Left forelimb (tissue), 1 donor: ENCODE results near the gene GINS1.

Experiments
- DNase-seq: peaks from one replicate; pipeline ENCODE4 v3.0.0-alpha.2; 2018; ENCODE audit warnings: low spot score

GINS1 gene

GRCh38 chr20:25494506-25495188 is 87.2 kb downstream of the GINS1 start:
- DNase-seq = no peak

- DNase-seq = no peak
These were observed 87.8 kb downstream of the GINS1 start for GRCh38 chr20:25495189-25495824.

- DNase-seq = no peak
These were observed 88.9 kb downstream of the GINS1 start for GRCh38 chr20:25496165-25496967.

- DNase-seq = no peak
These were observed 89.5 kb downstream of the GINS1 start for GRCh38 chr20:25496968-25497401.

- no peak for DNase-seq
These were observed 90.3 kb downstream of the GINS1 start for GRCh38 chr20:25497586-25498279.
